ENCODE measurements around the gene ATXN2.

Gene ATXN2

DNA sequence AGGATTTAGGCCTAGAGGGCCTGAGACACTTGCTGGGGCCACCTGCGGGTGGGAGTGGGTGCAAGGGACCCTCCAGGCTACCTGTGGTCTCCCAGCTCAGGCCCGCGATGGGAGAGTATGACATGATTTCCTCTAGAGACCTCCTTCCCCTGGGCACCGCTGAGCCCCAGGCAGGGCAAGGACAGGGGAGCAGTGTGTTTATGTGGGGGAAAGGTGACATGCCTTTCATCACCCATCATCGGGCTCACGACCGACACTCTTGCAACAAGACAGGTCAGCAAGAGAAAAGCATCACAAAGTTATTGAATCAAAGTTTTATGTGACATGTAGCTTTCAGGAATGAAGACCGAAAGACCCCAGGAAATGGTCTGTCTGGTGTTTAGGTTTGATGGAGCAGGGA is 173.5 kb downstream of the ATXN2 start:
- DNase-seq (ENCODE audit: low read depth) = no peak
- no peak overlapping the region for H3K4me3 ChIP-seq (replicated peaks; ENCODE audit: low read depth, low read length)
- TF ChIP-seq, protein P1, sequence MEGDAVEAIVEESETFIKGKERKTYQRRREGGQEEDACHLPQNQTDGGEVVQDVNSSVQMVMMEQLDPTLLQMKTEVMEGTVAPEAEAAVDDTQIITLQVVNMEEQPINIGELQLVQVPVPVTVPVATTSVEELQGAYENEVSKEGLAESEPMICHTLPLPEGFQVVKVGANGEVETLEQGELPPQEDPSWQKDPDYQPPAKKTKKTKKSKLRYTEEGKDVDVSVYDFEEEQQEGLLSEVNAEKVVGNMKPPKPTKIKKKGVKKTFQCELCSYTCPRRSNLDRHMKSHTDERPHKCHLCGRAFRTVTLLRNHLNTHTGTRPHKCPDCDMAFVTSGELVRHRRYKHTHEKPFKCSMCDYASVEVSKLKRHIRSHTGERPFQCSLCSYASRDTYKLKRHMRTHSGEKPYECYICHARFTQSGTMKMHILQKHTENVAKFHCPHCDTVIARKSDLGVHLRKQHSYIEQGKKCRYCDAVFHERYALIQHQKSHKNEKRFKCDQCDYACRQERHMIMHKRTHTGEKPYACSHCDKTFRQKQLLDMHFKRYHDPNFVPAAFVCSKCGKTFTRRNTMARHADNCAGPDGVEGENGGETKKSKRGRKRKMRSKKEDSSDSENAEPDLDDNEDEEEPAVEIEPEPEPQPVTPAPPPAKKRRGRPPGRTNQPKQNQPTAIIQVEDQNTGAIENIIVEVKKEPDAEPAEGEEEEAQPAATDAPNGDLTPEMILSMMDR (IDR thresholded peaks at IDR 0.05; ENCODE audit: low read length, missing control alignments) = no peak

DNA sequence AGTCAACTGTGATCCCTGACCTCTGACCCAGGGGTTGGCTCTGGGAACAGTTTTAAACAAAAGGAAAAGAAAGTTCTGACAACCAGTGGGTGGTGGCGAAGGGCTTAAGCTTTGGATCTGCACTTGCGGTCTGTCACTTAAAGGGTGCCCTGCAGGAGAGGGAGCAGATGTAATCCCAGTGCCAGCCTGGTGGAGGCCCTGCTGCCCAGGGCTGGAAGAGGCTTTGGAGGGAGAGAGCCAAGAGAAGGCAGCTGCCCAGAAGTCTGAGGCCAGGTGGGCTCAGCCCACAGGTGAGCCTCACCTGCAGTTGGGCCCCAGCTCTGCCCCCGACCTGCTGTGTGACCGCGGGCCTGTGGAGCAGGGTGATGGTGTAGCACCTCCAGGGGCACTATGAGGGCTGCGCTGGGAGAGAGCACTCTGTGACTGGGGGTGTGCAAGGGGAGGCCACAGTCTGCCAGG is 174.3 kb downstream of the ATXN2 start:
- TF ChIP-seq, protein P1 (IDR thresholded peaks at IDR 0.05; ENCODE audit: low read length, missing control alignments) = no peak
- no peak overlapping the region for H3K4me3 ChIP-seq (replicated peaks; ENCODE audit: low read depth, low read length)
- DNase-seq (ENCODE audit: low read depth) = no peak

DNA sequence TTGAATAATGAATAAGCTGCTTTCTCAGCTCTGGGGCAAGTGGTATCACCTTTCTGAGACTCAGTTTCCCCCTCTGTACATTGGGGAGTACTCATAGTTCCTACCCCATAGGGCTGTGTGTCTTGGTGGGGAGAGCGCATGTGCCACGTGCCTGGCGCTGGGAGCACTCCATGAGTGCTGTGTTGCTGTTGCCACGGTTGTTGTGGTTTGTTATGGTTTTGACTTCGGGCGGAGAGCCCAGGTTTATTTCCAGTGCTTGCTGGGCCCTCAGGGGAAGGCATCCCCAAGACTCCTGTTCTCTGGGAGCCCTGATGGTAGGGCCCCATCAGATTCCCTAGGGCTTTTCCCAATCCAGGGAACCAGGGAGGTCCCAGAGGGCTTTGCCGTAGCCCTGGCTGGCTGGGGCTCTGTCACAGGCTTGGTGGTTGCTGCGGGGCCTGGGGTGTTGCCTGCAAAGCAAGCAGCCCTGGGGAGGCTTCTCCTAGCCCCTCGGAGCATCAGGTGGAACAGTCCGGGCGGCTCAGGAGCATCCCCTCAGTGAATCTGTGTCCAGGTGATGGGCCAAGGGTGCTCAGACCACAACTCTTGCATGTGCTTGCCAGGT is 174.8 kb downstream of the ATXN2 start:
- H3K4me3 ChIP-seq (replicated peaks; ENCODE audit: low read depth, low read length) = no peak overlapping the region
- TF ChIP-seq, protein P1 (IDR thresholded peaks at IDR 0.05; ENCODE audit: low read length, missing control alignments) = no peak
- DNase-seq (ENCODE audit: low read depth) = no peak

DNA sequence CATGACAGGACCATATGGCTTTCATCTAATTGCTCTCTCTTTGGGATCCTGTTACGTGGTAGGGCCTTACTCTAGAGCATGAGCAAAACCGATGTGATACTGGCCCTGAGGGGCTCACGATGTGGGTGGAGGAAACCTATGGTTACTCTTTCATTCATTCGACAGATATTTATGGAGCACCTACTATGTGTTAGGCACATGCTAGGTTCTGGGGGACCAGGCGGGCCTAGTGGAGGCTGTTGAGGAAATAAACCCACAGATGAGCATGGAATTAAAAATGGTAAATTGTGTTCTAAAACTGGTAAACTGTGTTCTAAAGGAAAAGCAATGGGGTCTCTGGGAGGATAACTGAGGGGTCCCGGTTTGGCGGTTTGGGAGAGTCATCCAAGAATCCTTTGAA is 178.6 kb downstream of the ATXN2 start:
- no peak overlapping the region for H3K4me3 ChIP-seq (replicated peaks; ENCODE audit: low read depth, low read length)
- DNase-seq (ENCODE audit: low read depth) = no peak
- TF ChIP-seq, protein P1 (IDR thresholded peaks at IDR 0.05; ENCODE audit: low read length, missing control alignments) = no peak

DNA sequence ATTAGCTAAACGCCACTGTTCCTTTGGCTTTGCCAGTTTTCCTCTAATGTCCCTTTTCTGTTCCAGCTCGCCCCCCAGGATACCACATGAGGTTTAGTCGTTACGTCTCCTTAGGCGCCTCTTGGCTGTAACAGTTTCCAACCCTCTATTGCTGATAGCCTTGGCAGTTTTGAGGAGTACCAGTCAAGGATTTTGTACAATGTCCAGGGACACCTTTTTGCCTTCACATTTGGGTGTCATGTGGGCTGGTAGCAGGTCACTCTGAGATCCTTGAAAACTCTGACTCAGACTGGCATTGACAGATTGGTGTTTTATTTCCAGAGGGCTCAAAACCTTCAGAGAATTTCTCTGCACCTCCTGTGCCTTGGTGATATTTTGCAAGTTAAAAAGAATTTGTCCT is 179.3 kb downstream of the ATXN2 start:
- DNase-seq (ENCODE audit: low read depth) = no peak
- TF ChIP-seq, protein P1 (IDR thresholded peaks at IDR 0.05; ENCODE audit: low read length, missing control alignments) = no peak
- H3K4me3 ChIP-seq (replicated peaks; ENCODE audit: low read depth, low read length) = no peak overlapping the region

DNA sequence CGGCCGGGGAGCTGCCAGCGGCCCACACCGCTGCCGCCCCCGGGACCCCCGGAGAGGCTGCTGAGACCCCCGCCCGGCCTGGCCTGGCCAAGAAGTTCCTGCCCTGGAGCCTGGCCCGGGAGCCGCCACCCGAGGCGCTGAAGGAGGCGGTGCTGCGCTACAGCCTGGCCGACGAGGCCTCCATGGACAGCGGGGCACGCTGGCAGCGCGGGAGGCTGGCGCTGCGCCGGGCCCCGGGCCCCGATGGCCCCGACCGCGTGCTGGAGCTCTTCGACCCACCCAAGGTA is 180.6 kb downstream of the ATXN2 start:
- DNase-seq (ENCODE audit: low read depth) = no peak
- H3K4me3 ChIP-seq (replicated peaks; ENCODE audit: low read depth, low read length) = no peak overlapping the region
- TF ChIP-seq, protein P1 (IDR thresholded peaks at IDR 0.05; ENCODE audit: low read length, missing control alignments) = no peak
